Esophagus squamous epithelium (tissue), 5 donors: ENCODE results near the gene HMCN2. TPM values are rescaled to one million over a fixed set of nuclear protein-coding genes. Genes with fewer than 3 reads are reported as not detected.

ENCODE experiments used
- DNase-seq: peaks from one replicate; lab custom pipeline; 2025; lab: John Stamatoyannopoulos, UW
- H3K27ac ChIP-seq, 4 donors: fragments of 200-600 bp; sonication (generic); one replicate each; pipeline ENCODE4 v1.5.1; 2016 to 2019; ENCODE audit warnings: mild to moderate bottlenecking in 1 of 4
- H3K27me3 ChIP-seq, 4 donors: fragments of 200-600 bp; sonication (generic); 1 replicate in 3 of 4; 2 replicates in 1 of 4; pipeline versions ENCODE4 v1.5.1 to v1.6.0; 2017 to 2021; ENCODE audit warnings: antibody characterized with exemption in 1 of 4
- H3K36me3 ChIP-seq, 3 donors: fragments of 200-600 bp; sonication (generic); one replicate each; pipeline ENCODE4 v1.5.1; 2016 to 2019
- H3K4me1 ChIP-seq, 3 donors: fragments of 200-600 bp; sonication (generic); one replicate each; pipeline ENCODE4 v1.5.1; 2017 to 2019
- H3K4me3 ChIP-seq, 4 donors: fragments of 200-600 bp; sonication (generic); 1 replicate in 3 of 4; 2 replicates in 1 of 4; pipeline ENCODE4 v1.5.1; 2016 to 2019; ENCODE audit warnings: mild to moderate bottlenecking in 2 of 4, moderate library complexity in 1 of 4
- H3K9me3 ChIP-seq, 3 donors: fragments of 200-600 bp; sonication (generic); one replicate each; pipeline ENCODE4 v1.5.1; 2016 to 2019
- CTCF ChIP-seq, 6 experiments: fragments of 450-650 bp in 4 of 6; fragments of 200-600 bp in 2 of 6; sonication (generic) in 2 of 6; IDR thresholded peaks; one replicate each; pipeline ENCODE4 v1.5.1; 2016 to 2019; ENCODE audit warnings: antibody characterized with exemption in 6 of 6, mild to moderate bottlenecking in 4 of 6, moderate library complexity in 4 of 6
- POLR2A ChIP-seq, 4 donors: fragments of 450-650 bp; IDR thresholded peaks; one replicate each; pipeline ENCODE4 v1.6.1; 2017; ENCODE audit warnings: antibody characterized with exemption in 4 of 4, mild to moderate bottlenecking in 4 of 4, moderate library complexity in 3 of 4
- WGBS, 2 donors: methylation state at CpG; one replicate each; pipeline ENCODE4 v1.1.5; 2018; 5-methylcytosine and 5-hydroxymethylcytosine counted together
- intact Hi-C: fragments of 100-400 bp; cut with DNase I; formaldehyde crosslinking; loops from one replicate; pipeline ENCODE4 v1.15.0; 2022
- total RNA-seq, 4 donors: library from RNA; depleted of rRNA; stranded (reverse); fragments of >200 nt; gene quantifications; one replicate each; pipeline ENCODE4 v1.1.0, GENCODE V29; 2016
- donor health status: DM: yes; HTN: yes; CAD: no.

Gene HMCN2
- total RNA-seq, 4 donors from 2014 or later, result 0.53 to 4.8 (median 0.78) TPM

- no peaks in the 10 kb centered on the region for H3K9me3 ChIP-seq
- H3K27me3 ChIP-seq, result peaks cover 0 to 4% (median 0%) of the 10 kb centered on the region in 4 donors
- 36 to 76% methylated on average over 6 to 9 of the region's 9 CpGs for WGBS, 2 donors
- no peak overlapping the region for H3K4me3 ChIP-seq
- H3K27ac ChIP-seq, result no peak overlapping the region
- no peak for DNase-seq
- intact Hi-C loops, result no loop called here
- no peaks in the 10 kb centered on the region for H3K36me3 ChIP-seq
- no peak for TF ChIP-seq CTCF (IDR thresholded peaks at IDR 0.05)
- TF ChIP-seq POLR2A (IDR thresholded peaks at IDR 0.05), result no peak
- peaks cover 0 to 5% (median 3%) of the 10 kb centered on the region in 3 donors for H3K4me1 ChIP-seq
These were observed 94.3 kb downstream of the HMCN2 start for GRCh38 chr9:130359819-130360218.

GRCh38 chr9:130360672-130361071, 95.1 kb downstream of the HMCN2 start:
- Histone ChIP-seq H3K36me3 (no peaks in the 10 kb centered on the region), H3K4me3 (no peak overlapping the region), H3K27me3 (peaks cover 0 to 10% (median 0%) of the 10 kb centered on the region in 4 donors), H3K27ac (no peak overlapping the region), H3K9me3 (no peaks in the 10 kb centered on the region), H3K4me1 (peaks cover 0 to 5% (median 3%) of the 10 kb centered on the region in 3 donors)
- WGBS, 2 donors, result 94 to 95% methylated on average over 1 of the region's 1 CpG
- intact Hi-C loops, result no loop called here
- TF ChIP-seq CTCF (IDR thresholded peaks at IDR 0.05), result no peak
- no peak for TF ChIP-seq POLR2A (IDR thresholded peaks at IDR 0.05)
- DNase-seq, result no peak

DNA sequence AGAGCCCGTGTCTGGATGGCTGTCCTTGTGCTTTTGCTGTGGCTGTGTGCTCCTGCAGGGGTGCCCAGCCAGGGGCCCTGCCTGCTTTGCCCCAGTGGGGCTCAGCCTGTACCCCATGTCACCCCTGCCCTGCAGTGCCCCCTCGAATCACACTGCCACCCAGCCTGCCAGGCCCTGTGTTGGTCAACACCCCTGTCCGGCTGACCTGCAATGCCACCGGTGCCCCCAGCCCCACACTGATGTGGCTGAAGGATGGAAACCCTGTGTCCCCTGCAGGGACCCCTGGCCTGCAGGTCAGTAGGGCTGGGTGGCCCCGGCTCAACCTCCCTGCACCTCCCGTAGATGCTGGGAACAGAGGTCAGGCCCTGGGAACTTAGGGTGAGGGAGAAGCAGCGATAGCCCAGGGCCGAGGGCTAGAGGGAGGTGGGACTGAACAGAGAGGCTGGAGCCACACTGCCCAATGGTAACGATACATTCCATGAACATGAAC, 96.4 kb downstream of the HMCN2 start:
- TF ChIP-seq POLR2A (IDR thresholded peaks at IDR 0.05) (no peak), CTCF (IDR thresholded peaks at IDR 0.05) (no peak)
- Histone ChIP-seq H3K9me3 (no peaks in the 10 kb centered on the region), H3K36me3 (no peaks in the 10 kb centered on the region), H3K4me1 (peaks cover 0 to 3% (median 0%) of the 10 kb centered on the region in 3 donors), H3K4me3 (no peak overlapping the region), H3K27ac (no peak overlapping the region), H3K27me3 (peaks cover 0 to 13% (median 0%) of the 10 kb centered on the region in 4 donors)
- DNase-seq, result no peak
- 83 to 90% methylated on average over 2 to 4 of the region's 9 CpGs for WGBS, 2 donors
- intact Hi-C loops, result no loop called here

GRCh38 chr9:130362691-130363090, 97.1 kb downstream of the HMCN2 start:
- no peak for DNase-seq
- H3K27ac ChIP-seq, result no peak overlapping the region
- intact Hi-C loops, result no loop called here

More at GRCh38 chr9:130362691-130363090, 97.1 kb downstream of the HMCN2 start:
- H3K27me3 ChIP-seq, result peaks cover 0 to 13% (median 0%) of the 10 kb centered on the region in 4 donors
- TF ChIP-seq POLR2A (IDR thresholded peaks at IDR 0.05) (no peak), CTCF (IDR thresholded peaks at IDR 0.05) (no peak)
- H3K9me3 ChIP-seq, result no peaks in the 10 kb centered on the region
- H3K36me3 ChIP-seq, result no peaks in the 10 kb centered on the region
- no peak overlapping the region for H3K4me3 ChIP-seq
- peaks cover 0 to 3% (median 0%) of the 10 kb centered on the region in 3 donors for H3K4me1 ChIP-seq
- WGBS, 2 donors, result 20 to 86% methylated on average over 1 to 4 of the region's 13 CpGs
